AG09309 (cell line): ENCODE data around the gene PDSS2.

Experiments used
- DNase-seq: peaks from one replicate; pipeline ENCODE4 v3.0.0-alpha.2; 2010; ENCODE audit warnings: low read depth
- H3K4me3 ChIP-seq: 2 replicates; pipeline ENCODE4 v1.5.1; 2011; ENCODE audit warnings: mild to moderate bottlenecking, low read depth, low read length, moderate library complexity; ENCODE audit not compliant: control insufficient read depth
- TF ChIP-seq, protein P1 (sequence below): IDR thresholded peaks from 2 replicates; pipeline ENCODE4 v1.5.1; 2011; ENCODE audit warnings: mild to moderate bottlenecking, low read depth, low read length, inconsistent platforms; ENCODE audit not compliant: insufficient read depth, control insufficient read depth; ENCODE audit errors: missing control alignments

Gene PDSS2

GRCh38 chr6:107267634-107268033 is 191.7 kb downstream of the PDSS2 start:
- TF ChIP-seq, protein P1, sequence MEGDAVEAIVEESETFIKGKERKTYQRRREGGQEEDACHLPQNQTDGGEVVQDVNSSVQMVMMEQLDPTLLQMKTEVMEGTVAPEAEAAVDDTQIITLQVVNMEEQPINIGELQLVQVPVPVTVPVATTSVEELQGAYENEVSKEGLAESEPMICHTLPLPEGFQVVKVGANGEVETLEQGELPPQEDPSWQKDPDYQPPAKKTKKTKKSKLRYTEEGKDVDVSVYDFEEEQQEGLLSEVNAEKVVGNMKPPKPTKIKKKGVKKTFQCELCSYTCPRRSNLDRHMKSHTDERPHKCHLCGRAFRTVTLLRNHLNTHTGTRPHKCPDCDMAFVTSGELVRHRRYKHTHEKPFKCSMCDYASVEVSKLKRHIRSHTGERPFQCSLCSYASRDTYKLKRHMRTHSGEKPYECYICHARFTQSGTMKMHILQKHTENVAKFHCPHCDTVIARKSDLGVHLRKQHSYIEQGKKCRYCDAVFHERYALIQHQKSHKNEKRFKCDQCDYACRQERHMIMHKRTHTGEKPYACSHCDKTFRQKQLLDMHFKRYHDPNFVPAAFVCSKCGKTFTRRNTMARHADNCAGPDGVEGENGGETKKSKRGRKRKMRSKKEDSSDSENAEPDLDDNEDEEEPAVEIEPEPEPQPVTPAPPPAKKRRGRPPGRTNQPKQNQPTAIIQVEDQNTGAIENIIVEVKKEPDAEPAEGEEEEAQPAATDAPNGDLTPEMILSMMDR, result no peak
- H3K4me3 ChIP-seq, result no peak overlapping the region

GRCh38 chr6:107267006-107267405 is 192.4 kb downstream of the PDSS2 start:
- no peak overlapping the region for H3K4me3 ChIP-seq
- TF ChIP-seq, protein P1, result no peak
- no peak for DNase-seq

More at GRCh38 chr6:107267634-107268033, 191.7 kb downstream of the PDSS2 start:
- no peak for DNase-seq

DNA sequence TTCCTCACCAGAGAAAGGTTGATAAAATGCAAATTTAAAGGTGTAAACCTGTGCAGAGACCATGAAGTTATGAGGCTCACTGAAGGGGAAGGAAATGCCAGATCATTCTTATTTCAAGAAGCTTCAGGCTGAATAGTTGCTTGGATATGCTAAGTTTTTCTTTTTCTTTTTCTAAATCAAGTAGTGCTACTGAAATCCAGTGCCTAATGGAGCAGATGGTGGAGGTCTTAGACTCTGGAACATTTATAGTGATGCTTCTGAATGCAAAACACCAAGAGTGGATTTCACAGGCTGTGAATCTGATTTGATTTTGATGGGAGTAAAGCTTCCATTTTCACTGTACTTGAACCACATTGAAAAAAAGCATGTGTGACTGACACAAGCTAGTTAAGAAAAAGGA is 192.8 kb downstream of the PDSS2 start:
- no peak for DNase-seq
- TF ChIP-seq, protein P1, result no peak
- no peak overlapping the region for H3K4me3 ChIP-seq

- H3K4me3 ChIP-seq, result no peak overlapping the region
- TF ChIP-seq, protein P1, result no peak
- no peak for DNase-seq
Measured at GRCh38 chr6:107264357-107264840, 195.0 kb downstream of the PDSS2 start.

- TF ChIP-seq, protein P1, result no peak
- no peak for DNase-seq
- no peak overlapping the region for H3K4me3 ChIP-seq
Measured at GRCh38 chr6:107259951-107260350, 199.4 kb downstream of the PDSS2 start.

DNA sequence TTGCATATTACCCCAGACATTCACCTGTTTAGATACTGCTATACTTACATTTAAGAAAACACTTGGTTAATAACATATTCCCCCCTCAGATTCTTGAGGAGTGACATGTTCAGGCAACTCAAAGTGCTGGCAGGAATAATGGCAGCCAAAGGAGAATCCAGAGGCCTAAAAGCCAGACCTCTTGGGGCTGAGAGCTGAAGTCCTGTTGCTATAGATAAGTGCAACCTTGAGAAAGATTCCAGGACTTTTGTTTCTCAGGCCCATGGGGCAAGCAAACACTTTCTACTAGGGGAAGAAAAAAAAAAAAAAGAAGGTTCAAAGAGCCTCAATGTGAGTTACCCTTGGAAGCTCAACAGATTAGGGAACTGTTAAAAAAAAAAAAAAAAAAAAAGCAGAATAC is 211.2 kb downstream of the PDSS2 start:
- DNase-seq, result no peak
- H3K4me3 ChIP-seq, result no peak overlapping the region
- TF ChIP-seq, protein P1, result no peak
